Fibroblast of lung (primary cell): ENCODE results near the gene GIPC3. TPM values are rescaled to one million over a fixed set of nuclear protein-coding genes. Genes with fewer than 3 reads are reported as not detected.

Source experiments
- DNase-seq, 2 donors: peaks; one replicate each; pipeline versions ENCODE4 v3.0.0 to v3.0.0-alpha.2; 2010; ENCODE audit warnings: low read depth in 2 of 2
- H2AFZ ChIP-seq: 2 replicates; pipeline ENCODE4 v1.5.1; 2012; ENCODE audit warnings: low read length, control low read depth, inconsistent platforms
- H3K27ac ChIP-seq: 2 replicates; pipeline ENCODE4 v1.5.1; 2011; ENCODE audit warnings: low read length, control low read depth; ENCODE audit not compliant: insufficient read depth
- H3K27me3 ChIP-seq: 2 replicates; pipeline ENCODE4 v1.5.1; 2011; ENCODE audit warnings: mild to moderate bottlenecking, low read length; ENCODE audit not compliant: control insufficient read depth, insufficient read depth
- H3K36me3 ChIP-seq: 2 replicates; pipeline ENCODE4 v1.5.1; 2011; ENCODE audit warnings: low read length; ENCODE audit not compliant: control insufficient read depth, insufficient read depth
- H3K4me1 ChIP-seq: 2 replicates; pipeline ENCODE4 v1.5.1; 2011; ENCODE audit warnings: low read length; ENCODE audit not compliant: control insufficient read depth, insufficient read depth; ENCODE audit errors: extremely low read depth
- H3K4me2 ChIP-seq: 2 replicates; pipeline ENCODE4 v1.5.1; 2011; ENCODE audit warnings: low read length, control low read depth; ENCODE audit not compliant: insufficient read depth; ENCODE audit errors: extremely low read depth
- H3K4me3 ChIP-seq, 4 experiments: fragments of 200-600 bp in 1 of 4; sonication (generic) in 1 of 4; replicated peaks in 1 of 4; 2 replicates each; pipeline ENCODE4 v1.5.1; 2011 to 2016; ENCODE audit warnings: low read length in 4 of 4, low read depth in 3 of 4, mild to moderate bottlenecking in 3 of 4, control low read depth in 2 of 4, inconsistent platforms in 1 of 4, mixed read lengths in 1 of 4; ENCODE audit not compliant: insufficient read depth in 1 of 4; ENCODE audit errors: control extremely low read depth in 1 of 4
- H3K79me2 ChIP-seq: 2 replicates; pipeline ENCODE4 v1.5.1; 2012; ENCODE audit warnings: mild to moderate bottlenecking, low read length, inconsistent platforms; ENCODE audit not compliant: control insufficient read depth, insufficient read depth
- H3K9ac ChIP-seq: 2 replicates; pipeline ENCODE4 v1.5.1; 2011; ENCODE audit warnings: mild to moderate bottlenecking, low read length, control low read depth; ENCODE audit not compliant: insufficient read depth
- H3K9me3 ChIP-seq: 2 replicates; pipeline ENCODE4 v1.5.1; 2012; ENCODE audit warnings: low read depth, low read length; ENCODE audit not compliant: control insufficient read depth, insufficient read depth
- H4K20me1 ChIP-seq: 2 replicates; pipeline ENCODE4 v1.5.1; 2011; ENCODE audit warnings: low read length; ENCODE audit not compliant: control insufficient read depth, insufficient read depth; ENCODE audit errors: extremely low read depth
- CTCF ChIP-seq, 2 donors: IDR thresholded peaks in 1 of 2; conservative IDR thresholded peaks in 1 of 2; 1 replicate in 1 of 2; 2 replicates in 1 of 2; pipeline ENCODE4 v1.5.1; 2011 to 2012; ENCODE audit warnings: low read length in 2 of 2, control low read depth in 1 of 2, inconsistent platforms in 1 of 2, low read depth in 1 of 2, mild to moderate bottlenecking in 1 of 2
- EZH2 ChIP-seq: IDR thresholded peaks from 2 replicates; pipeline ENCODE4 v1.5.1; 2012; ENCODE audit warnings: low read length, control low read depth, mild to moderate bottlenecking; ENCODE audit errors: missing control alignments
- polyA plus RNA-seq, 2 donors: library from polyadenylated mRNA; depleted of rRNA in 1 of 2; stranded (reverse) in 1 of 2; unstranded in 1 of 2; fragments of >200 nt; gene quantifications; 2 replicates each; pipeline ENCODE4 v1.2.1, GENCODE V29; 2011 to 2012; ENCODE audit warnings: missing spikeins in 1 of 2
- total RNA-seq: library from RNA; depleted of rRNA; stranded (reverse); fragments of >200 nt; gene quantifications from 2 replicates; pipeline ENCODE4 v1.2.1, GENCODE V29; 2014

GIPC3 gene
- total and polyA plus RNA-seq, 2 donors (not counting 1 experiment from before 2014, with no cell fraction given): under 0.01 to 0.60 TPM

GRCh38 chr19:3620145-3620816 lies 35.0 kb downstream of the GIPC3 start:
- Histone ChIP-seq H3K27me3 (no peaks in the 10 kb centered on the region), H3K27ac (no peak overlapping the region), H3K9ac (no peak overlapping the region), H2AFZ (no peak overlapping the region), H3K4me1 (peaks cover 5% of the 10 kb centered on the region), H3K4me3 (no peak overlapping the region), H4K20me1 (no peaks in the 10 kb centered on the region), H3K4me2 (no peak overlapping the region), H3K36me3 (peaks cover 9% of the 10 kb centered on the region), H3K79me2 (peaks cover 13% of the 10 kb centered on the region), H3K9me3 (no peaks in the 10 kb centered on the region)
- DNase-seq: no peak
- TF ChIP-seq EZH2 (no peak), CTCF (conservative IDR thresholded peaks at IDR 0.05 in 1 of 2, IDR thresholded peaks at IDR 0.05 in 1 of 2; ENCODE audit: low read depth in 1 of 2, low read length in 2 of 2) (no peak)

GRCh38 chr19:3620817-3621547 lies 35.7 kb downstream of the GIPC3 start:
- no peak overlapping the region for H3K27ac ChIP-seq
- H3K4me1 ChIP-seq: peaks cover 5% of the 10 kb centered on the region
- H3K4me2 ChIP-seq: no peak overlapping the region
- no peaks in the 10 kb centered on the region for H3K27me3 ChIP-seq
- no peaks in the 10 kb centered on the region for H3K9me3 ChIP-seq
- H3K9ac ChIP-seq: no peak overlapping the region
- H3K36me3 ChIP-seq: peaks cover 9% of the 10 kb centered on the region
- no peak overlapping the region for H2AFZ ChIP-seq
- peaks cover 20% of the 10 kb centered on the region for H3K79me2 ChIP-seq
- no peak overlapping the region for H3K4me3 ChIP-seq
- DNase-seq: no peak
- no peaks in the 10 kb centered on the region for H4K20me1 ChIP-seq
- no peak for TF ChIP-seq CTCF (conservative IDR thresholded peaks at IDR 0.05 in 1 of 2, IDR thresholded peaks at IDR 0.05 in 1 of 2; ENCODE audit: low read depth in 1 of 2, low read length in 2 of 2)
- TF ChIP-seq EZH2: no peak

GRCh38 chr19:3621689-3622088 lies 36.4 kb downstream of the GIPC3 start:
- Histone ChIP-seq H3K4me3 (no peak overlapping the region), H3K4me1 (peaks cover 5% of the 10 kb centered on the region), H3K9ac (no peak overlapping the region), H2AFZ (no peak overlapping the region), H3K9me3 (no peaks in the 10 kb centered on the region), H4K20me1 (no peaks in the 10 kb centered on the region), H3K79me2 (peaks cover 26% of the 10 kb centered on the region), H3K27ac (no peak overlapping the region), H3K4me2 (no peak overlapping the region), H3K27me3 (no peaks in the 10 kb centered on the region), H3K36me3 (peaks cover 9% of the 10 kb centered on the region)
- TF ChIP-seq EZH2 (no peak), CTCF (conservative IDR thresholded peaks at IDR 0.05 in 1 of 2, IDR thresholded peaks at IDR 0.05 in 1 of 2; ENCODE audit: low read depth in 1 of 2, low read length in 2 of 2) (no peak)
- no peak for DNase-seq
